Measurements from ENCODE around the gene FERMT3.

DNA sequence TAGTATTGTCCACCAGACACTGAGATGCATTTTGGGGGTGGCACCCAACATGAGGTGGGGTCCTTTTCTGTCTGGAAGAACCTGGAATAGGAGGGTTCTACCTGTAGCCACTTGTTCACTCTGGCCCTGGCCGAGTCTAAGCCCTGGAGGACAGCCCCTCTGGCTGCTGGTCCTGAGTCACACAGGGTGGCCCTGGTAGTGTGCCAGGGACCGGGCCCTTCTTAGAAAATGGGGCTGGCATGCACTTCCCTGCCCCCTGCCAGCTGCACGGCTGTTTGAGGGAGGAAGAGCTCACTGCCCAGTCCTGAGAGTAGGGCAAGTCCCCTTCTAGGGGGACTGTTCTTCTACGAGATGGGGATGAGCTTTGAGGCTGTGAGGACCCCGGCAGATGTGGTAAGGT is 47.0 kb downstream of the FERMT3 start:
- TF ChIP-seq YY1 (IDR thresholded peaks at IDR 0.05; ENCODE audit: insufficient read depth, insufficient read length) (no peak), SUZ12 (IDR thresholded peaks at IDR 0.05; ENCODE audit: extremely low read depth, insufficient read depth, insufficient read length) (no peak), ZNF274 (IDR thresholded peaks at IDR 0.05; ENCODE audit: low read depth, low read length) (no peak)
